Fibroblast of skin of abdomen (primary cell): Measurements from ENCODE around the gene DDX39B. TPM values are rescaled to one million over a fixed set of nuclear protein-coding genes. Genes with fewer than 3 reads are reported as not detected.
"Not testable (repeated sequence)": the region's sequence is repeated elsewhere in the genome, so short reads cannot be mapped to it uniquely, and the experiment has no call there.

Experiments used
- DNase-seq: peaks from one replicate; pipeline ENCODE4 v3.0.0-alpha.2; 2013
- polyA plus RNA-seq, 2 experiments: library from polyadenylated mRNA; unstranded; fragments of 120-200 nt; gene quantifications; one replicate each; pipeline ENCODE4 v1.2.1, GENCODE V29; 2013; ENCODE audit not compliant: insufficient read length in 2 of 2

DDX39B gene
- 442 TPM for polyA plus RNA-seq (2013, experiment 1 of 2; ENCODE audit: insufficient read length)
- polyA plus RNA-seq (2013, experiment 2 of 2; ENCODE audit: insufficient read length): 442 TPM

- peak; percentile 97 for DNase-seq
Measured at GRCh38 chr6:31541658-31542521, at the start of gene DDX39B. DDX39B (minus strand) TSS chr6:31542003; CDS start chr6:31540532, 1,471 bp downstream.

GRCh38 chr6:31590691-31591090, 48.9 kb upstream of the DDX39B start:
- not testable (repeated sequence) for DNase-seq

GRCh38 chr6:31588871-31589650, 47.3 kb upstream of the DDX39B start:
- no peak for DNase-seq

- DNase-seq: no peak
Measured at GRCh38 chr6:31587791-31588777, 46.3 kb upstream of the DDX39B start.

GRCh38 chr6:31586599-31587281, 44.9 kb upstream of the DDX39B start:
- DNase-seq: no peak

- DNase-seq: no peak
Measured at GRCh38 chr6:31586008-31586407, 44.2 kb upstream of the DDX39B start, which contains the start of gene LST1. LST1 (plus strand) TSS chr6:31586277; CDS start chr6:31587300, 1,023 bp downstream.

GRCh38 chr6:31585491-31585890, 43.7 kb upstream of the DDX39B start:
- DNase-seq: no peak

GRCh38 chr6:31582230-31582643, 40.4 kb upstream of the DDX39B start, which contains the start of gene LTB:
LTB (minus strand) TSS chr6:31582424; CDS start chr6:31582417, 7 bp downstream.
- DNase-seq: no peak

GRCh38 chr6:31581434-31582229, 39.8 kb upstream of the DDX39B start:
- no peak for DNase-seq

- DNase-seq: peak; percentile 79
Measured at GRCh38 chr6:31580807-31581433, 39.1 kb upstream of the DDX39B start.

- DNase-seq: no peak
Measured at GRCh38 chr6:31580438-31580740, 38.6 kb upstream of the DDX39B start.

GRCh38 chr6:31579546-31580437, 38.0 kb upstream of the DDX39B start:
- DNase-seq: no peak

GRCh38 chr6:31579119-31579505, 37.3 kb upstream of the DDX39B start:
- no peak for DNase-seq

GRCh38 chr6:31578184-31579118, 36.6 kb upstream of the DDX39B start:
- no peak for DNase-seq

GRCh38 chr6:31577579-31577966, 35.8 kb upstream of the DDX39B start:
- DNase-seq: no peak

- DNase-seq: no peak
Measured at GRCh38 chr6:31576897-31577578, 35.2 kb upstream of the DDX39B start.

GRCh38 chr6:31575952-31576685, 34.3 kb upstream of the DDX39B start:
- DNase-seq: no peak
